ENCODE results near the gene TPRG1L. TPM values are rescaled to one million over a fixed set of nuclear protein-coding genes. Genes with fewer than 3 reads are reported as not detected.

Gene TPRG1L
- total RNA-seq, 1 experiment from 2014 or later, result 22.0 TPM

GRCh38 chr1:3599286-3599811, 25.5 kb upstream of the TPRG1L start:
- Histone ChIP-seq H3K36me3 (replicated peaks; ENCODE audit: control insufficient read depth, insufficient read depth, low read length) (no peaks in the 10 kb centered on the region), H3K4me3 (ENCODE audit: insufficient read depth, low read depth, low read length) (no peak overlapping the region), H3K27me3 (ENCODE audit: control insufficient read depth, insufficient read depth, low read length) (no peaks in the 10 kb centered on the region)
- DNase-seq, result no peak

- no peak overlapping the region for H3K4me3 ChIP-seq (ENCODE audit: insufficient read depth, low read depth, low read length)
- H3K27me3 ChIP-seq (ENCODE audit: control insufficient read depth, insufficient read depth, low read length), result no peaks in the 10 kb centered on the region
- H3K36me3 ChIP-seq (replicated peaks; ENCODE audit: control insufficient read depth, insufficient read depth, low read length), result no peaks in the 10 kb centered on the region
- DNase-seq, result no peak
Observed at GRCh38 chr1:3599816-3600215, 25.0 kb upstream of the TPRG1L start.

GRCh38 chr1:3600354-3600753, 24.5 kb upstream of the TPRG1L start:
- no peak for DNase-seq
- H3K4me3 ChIP-seq (ENCODE audit: insufficient read depth, low read depth, low read length), result no peak overlapping the region
- H3K27me3 ChIP-seq (ENCODE audit: control insufficient read depth, insufficient read depth, low read length), result no peaks in the 10 kb centered on the region
- H3K36me3 ChIP-seq (replicated peaks; ENCODE audit: control insufficient read depth, insufficient read depth, low read length), result no peaks in the 10 kb centered on the region

GRCh38 chr1:3601743-3602142, 23.1 kb upstream of the TPRG1L start:
- H3K4me3 ChIP-seq (ENCODE audit: insufficient read depth, low read depth, low read length), result no peak overlapping the region
- DNase-seq, result no peak
- no peaks in the 10 kb centered on the region for H3K36me3 ChIP-seq (replicated peaks; ENCODE audit: control insufficient read depth, insufficient read depth, low read length)
- H3K27me3 ChIP-seq (ENCODE audit: control insufficient read depth, insufficient read depth, low read length), result no peaks in the 10 kb centered on the region

GRCh38 chr1:3602375-3602774, 22.4 kb upstream of the TPRG1L start:
- no peaks in the 10 kb centered on the region for H3K27me3 ChIP-seq (ENCODE audit: control insufficient read depth, insufficient read depth, low read length)
- DNase-seq, result no peak

GRCh38 chr1:3603156-3603555, 21.7 kb upstream of the TPRG1L start:
- no peaks in the 10 kb centered on the region for H3K36me3 ChIP-seq (replicated peaks; ENCODE audit: control insufficient read depth, insufficient read depth, low read length)
- H3K4me3 ChIP-seq (ENCODE audit: insufficient read depth, low read depth, low read length), result no peak overlapping the region
- DNase-seq, result no peak
- no peaks in the 10 kb centered on the region for H3K27me3 ChIP-seq (ENCODE audit: control insufficient read depth, insufficient read depth, low read length)

More at GRCh38 chr1:3602375-3602774, 22.4 kb upstream of the TPRG1L start:
- Histone ChIP-seq H3K36me3 (replicated peaks; ENCODE audit: control insufficient read depth, insufficient read depth, low read length) (no peaks in the 10 kb centered on the region), H3K4me3 (ENCODE audit: insufficient read depth, low read depth, low read length) (no peak overlapping the region)

GRCh38 chr1:3603571-3604467, 21.0 kb upstream of the TPRG1L start:
- no peak overlapping the region for H3K4me3 ChIP-seq (ENCODE audit: insufficient read depth, low read depth, low read length)
- no peaks in the 10 kb centered on the region for H3K27me3 ChIP-seq (ENCODE audit: control insufficient read depth, insufficient read depth, low read length)
- no peaks in the 10 kb centered on the region for H3K36me3 ChIP-seq (replicated peaks; ENCODE audit: control insufficient read depth, insufficient read depth, low read length)
- no peak for DNase-seq

GRCh38 chr1:3604468-3604974, 20.3 kb upstream of the TPRG1L start:
- H3K27me3 ChIP-seq (ENCODE audit: control insufficient read depth, insufficient read depth, low read length), result no peaks in the 10 kb centered on the region
- H3K36me3 ChIP-seq (replicated peaks; ENCODE audit: control insufficient read depth, insufficient read depth, low read length), result no peaks in the 10 kb centered on the region; the same call in 1 of the 2 replicates
- H3K4me3 ChIP-seq (ENCODE audit: insufficient read depth, low read depth, low read length), result no peak overlapping the region
- no peak for DNase-seq

- no peak for DNase-seq
- Histone ChIP-seq H3K36me3 (replicated peaks; ENCODE audit: control insufficient read depth, insufficient read depth, low read length) (no peaks in the 10 kb centered on the region; the same call in 1 of the 2 replicates), H3K4me3 (ENCODE audit: insufficient read depth, low read depth, low read length) (no peak overlapping the region), H3K27me3 (ENCODE audit: control insufficient read depth, insufficient read depth, low read length) (no peaks in the 10 kb centered on the region)
Observed at GRCh38 chr1:3604997-3605823, 19.6 kb upstream of the TPRG1L start.

GRCh38 chr1:3606779-3607702, 17.8 kb upstream of the TPRG1L start:
- H3K36me3 ChIP-seq (replicated peaks; ENCODE audit: control insufficient read depth, insufficient read depth, low read length), result no peaks in the 10 kb centered on the region; the same call in 1 of the 2 replicates
- H3K4me3 ChIP-seq (ENCODE audit: insufficient read depth, low read depth, low read length), result no peak overlapping the region
- DNase-seq, result no peak
- H3K27me3 ChIP-seq (ENCODE audit: control insufficient read depth, insufficient read depth, low read length), result peaks cover 10% of the 10 kb centered on the region

- DNase-seq, result no peak
- no peak overlapping the region for H3K4me3 ChIP-seq (ENCODE audit: insufficient read depth, low read depth, low read length)
- H3K36me3 ChIP-seq (replicated peaks; ENCODE audit: control insufficient read depth, insufficient read depth, low read length), result no peaks in the 10 kb centered on the region; the same call in 1 of the 2 replicates
- peaks cover 16% of the 10 kb centered on the region for H3K27me3 ChIP-seq (ENCODE audit: control insufficient read depth, insufficient read depth, low read length)
Observed at GRCh38 chr1:3607703-3608065, 17.1 kb upstream of the TPRG1L start.

GRCh38 chr1:3608154-3608553, 16.7 kb upstream of the TPRG1L start:
- no peak overlapping the region for H3K4me3 ChIP-seq (ENCODE audit: insufficient read depth, low read depth, low read length)

GRCh38 chr1:3609016-3609768, 15.6 kb upstream of the TPRG1L start:
- peaks cover 19% of the 10 kb centered on the region for H3K27me3 ChIP-seq (ENCODE audit: control insufficient read depth, insufficient read depth, low read length)
- H3K4me3 ChIP-seq (ENCODE audit: insufficient read depth, low read depth, low read length), result no peak overlapping the region
- H3K36me3 ChIP-seq (replicated peaks; ENCODE audit: control insufficient read depth, insufficient read depth, low read length), result no peaks in the 10 kb centered on the region; the same call in 1 of the 2 replicates
- DNase-seq, result no peak

More at GRCh38 chr1:3608154-3608553, 16.7 kb upstream of the TPRG1L start:
- Histone ChIP-seq H3K36me3 (replicated peaks; ENCODE audit: control insufficient read depth, insufficient read depth, low read length) (no peaks in the 10 kb centered on the region; the same call in 1 of the 2 replicates), H3K27me3 (ENCODE audit: control insufficient read depth, insufficient read depth, low read length) (peaks cover 19% of the 10 kb centered on the region)
- no peak for DNase-seq

Data from H7 (cell line).